ENCODE data around the gene SH3PXD2A. TPM values are rescaled to one million over a fixed set of nuclear protein-coding genes. Genes with fewer than 3 reads are reported as not detected.
"Not testable (repeated sequence)": the region's sequence is repeated elsewhere in the genome, so short reads cannot be mapped to it uniquely, and the experiment has no call there.

Gene SH3PXD2A
- total RNA-seq, 1 donor from 2014 or later, result 36.8 TPM

GRCh38 chr10:103776878-103777591, 78.3 kb downstream of the SH3PXD2A start:
- no peak overlapping the region for H3K27ac Mint-ChIP-seq
- H3K4me3 Mint-ChIP-seq, result no peak overlapping the region
- H3K27me3 Mint-ChIP-seq (ENCODE audit: low read depth), result no peaks in the 10 kb centered on the region
- DNase-seq (ENCODE audit: low spot score in 2 of 2, unreplicated experiment in 2 of 2), result no peak
- peaks cover 8% of the 10 kb centered on the region for H3K4me1 Mint-ChIP-seq
- peaks cover 11% of the 10 kb centered on the region for H3K9me3 Mint-ChIP-seq
- TF ChIP-seq CTCF (IDR thresholded peaks at IDR 0.05; ENCODE audit: unreplicated experiment), result no peak
- H3K36me3 Mint-ChIP-seq, result peaks cover 4% of the 10 kb centered on the region

GRCh38 chr10:103775776-103776175, 79.6 kb downstream of the SH3PXD2A start:
- H3K4me3 Mint-ChIP-seq, result no peak overlapping the region
- no peak for TF ChIP-seq CTCF (IDR thresholded peaks at IDR 0.05; ENCODE audit: unreplicated experiment)
- peaks cover 11% of the 10 kb centered on the region for H3K9me3 Mint-ChIP-seq
- peaks cover 4% of the 10 kb centered on the region for H3K36me3 Mint-ChIP-seq
- DNase-seq (ENCODE audit: low spot score in 2 of 2, unreplicated experiment in 2 of 2), result no peak
- H3K4me1 Mint-ChIP-seq, result peaks cover 13% of the 10 kb centered on the region
- H3K27ac Mint-ChIP-seq, result no peak overlapping the region
- no peaks in the 10 kb centered on the region for H3K27me3 Mint-ChIP-seq (ENCODE audit: low read depth)

- H3K36me3 Mint-ChIP-seq; DNase-seq (ENCODE audit: low spot score in 2 of 2, unreplicated experiment in 2 of 2); H3K27me3 Mint-ChIP-seq (ENCODE audit: low read depth): not testable (repeated sequence)
- H3K27ac Mint-ChIP-seq, result peak overlapping the region; percentile 98
- H3K4me3 Mint-ChIP-seq, result peak overlapping the region; percentile 76
- peaks cover 13% of the 10 kb centered on the region for H3K4me1 Mint-ChIP-seq
- peaks cover 11% of the 10 kb centered on the region for H3K9me3 Mint-ChIP-seq
Measured at GRCh38 chr10:103772846-103773245, 82.5 kb downstream of the SH3PXD2A start.

- Mint-ChIP-seq H3K36me3 (peaks cover 4% of the 10 kb centered on the region), H3K9me3 (peaks cover 11% of the 10 kb centered on the region), H3K27ac (peak overlapping the region; percentile 98), H3K4me1 (peaks cover 13% of the 10 kb centered on the region), H3K4me3 (peak overlapping the region; percentile 76), H3K27me3 (ENCODE audit: low read depth) (no peaks in the 10 kb centered on the region)
- DNase-seq (ENCODE audit: low spot score in 2 of 2, unreplicated experiment in 2 of 2), result peak; percentile 67 to 82
- TF ChIP-seq CTCF (IDR thresholded peaks at IDR 0.05; ENCODE audit: unreplicated experiment), result no peak
Measured at GRCh38 chr10:103772096-103772845, 83.1 kb downstream of the SH3PXD2A start.

- Mint-ChIP-seq H3K36me3 (peaks cover 4% of the 10 kb centered on the region), H3K27me3 (ENCODE audit: low read depth) (no peaks in the 10 kb centered on the region), H3K4me3 (no peak overlapping the region), H3K27ac (no peak overlapping the region), H3K9me3 (peaks cover 11% of the 10 kb centered on the region), H3K4me1 (peaks cover 13% of the 10 kb centered on the region)
- DNase-seq (ENCODE audit: low spot score in 2 of 2, unreplicated experiment in 2 of 2), result no peak
- no peak for TF ChIP-seq CTCF (IDR thresholded peaks at IDR 0.05; ENCODE audit: unreplicated experiment)
Measured at GRCh38 chr10:103770139-103770538, 85.2 kb downstream of the SH3PXD2A start.

- no peaks in the 10 kb centered on the region for H3K27me3 Mint-ChIP-seq (ENCODE audit: low read depth)
- H3K9me3 Mint-ChIP-seq, result peaks cover 3% of the 10 kb centered on the region
- H3K4me3 Mint-ChIP-seq, result no peak overlapping the region
- no peak for TF ChIP-seq CTCF (IDR thresholded peaks at IDR 0.05; ENCODE audit: unreplicated experiment)
- no peaks in the 10 kb centered on the region for H3K36me3 Mint-ChIP-seq
- H3K27ac Mint-ChIP-seq, result no peak overlapping the region
- peaks cover 13% of the 10 kb centered on the region for H3K4me1 Mint-ChIP-seq
- no peak for DNase-seq (ENCODE audit: low spot score in 2 of 2, unreplicated experiment in 2 of 2)
Measured at GRCh38 chr10:103769176-103769575, 86.2 kb downstream of the SH3PXD2A start.

Measured in mesothelial cell of epicardium (in vitro differentiated cells).